WTC11 (cell line): Measurements from ENCODE around the gene IP6K3. TPM values are rescaled to one million over a fixed set of nuclear protein-coding genes. Genes with fewer than 3 reads are reported as not detected.

Source experiments
- ATAC-seq: fragments of 200-7000 bp; cut with Tn5 transposase; 2 replicates; pipeline ENCODE4 v1.10.0; 2021; ENCODE audit warnings: mild to moderate bottlenecking, moderate library complexity
- CTCF ChIA-PET: fragments of 300-600 bp; sonication (Branson Sonifier 250); formaldehyde crosslinking; loops from one replicate; lab custom pipeline; 2021; ENCODE audit warnings: antibody characterized with exemption; lab: Charles Lee
- POLR2A ChIA-PET: fragments of 350-600 bp; sonication (Branson Sonifier 250); formaldehyde crosslinking; loops from one replicate; lab custom pipeline; 2021; ENCODE audit warnings: antibody characterized with exemption; lab: Charles Lee
- DNase-seq: peaks from one replicate; pipeline ENCODE4 v3.0.0; 2021; ENCODE audit warnings: low spot score
- H3K27ac Mint-ChIP-seq: 2 replicates; pipeline ENCODE4 v1.8.0; 2021; ENCODE audit warnings: mixed read lengths
- H3K27me3 Mint-ChIP-seq: 2 replicates; pipeline ENCODE4 v1.8.0; 2021; ENCODE audit warnings: low read depth, mild to moderate bottlenecking, moderate library complexity, mixed read lengths
- H3K36me3 Mint-ChIP-seq: 2 replicates; pipeline ENCODE4 v1.8.0; 2021; ENCODE audit warnings: mixed read lengths
- H3K4me1 Mint-ChIP-seq: 2 replicates; pipeline ENCODE4 v1.8.0; 2022; ENCODE audit warnings: mixed read lengths
- H3K4me3 Mint-ChIP-seq: 2 replicates; pipeline ENCODE4 v1.8.0; 2021; ENCODE audit warnings: mild to moderate bottlenecking, moderate library complexity, mixed read lengths
- H3K9me3 Mint-ChIP-seq: 2 replicates; pipeline ENCODE4 v1.8.0; 2021; ENCODE audit warnings: mixed read lengths
- ESRRA ChIP-seq: sonication (generic); formaldehyde crosslinking; IDR thresholded peaks from 2 replicates; pipeline ENCODE4 v1.8.1; 2022; ENCODE audit warnings: mild to moderate bottlenecking, missing genetic modification reagents, borderline replicate concordance
- FOXK1 ChIP-seq: sonication (generic); formaldehyde crosslinking; IDR thresholded peaks from 2 replicates; pipeline ENCODE4 v1.8.0; 2022; ENCODE audit warnings: mild to moderate bottlenecking, moderate library complexity, missing genetic modification reagents
- FOXP1 ChIP-seq: sonication (generic); formaldehyde crosslinking; IDR thresholded peaks from 2 replicates; pipeline ENCODE4 v1.8.0; 2022; ENCODE audit warnings: missing genetic modification reagents, mild to moderate bottlenecking, moderate library complexity, borderline replicate concordance
- GRHL2 ChIP-seq: fragments of 250-450 bp; sonication (Bioruptor Pico); IDR thresholded peaks from 2 replicates; pipeline ENCODE4 v1.8.0; 2022; ENCODE audit warnings: mild to moderate bottlenecking, moderate library complexity; ENCODE audit not compliant: insufficient replicate concordance, severe bottlenecking
- KAT7 ChIP-seq: sonication (generic); formaldehyde crosslinking; IDR thresholded peaks from 2 replicates; pipeline ENCODE4 v1.8.1; 2023; ENCODE audit warnings: missing genetic modification reagents, mild to moderate bottlenecking, borderline replicate concordance
- MAX ChIP-seq: sonication (generic); formaldehyde crosslinking; IDR thresholded peaks from 2 replicates; pipeline ENCODE4 v1.8.0; 2022; ENCODE audit warnings: mild to moderate bottlenecking, missing genetic modification reagents
- MXD4 ChIP-seq: fragments of 250-450 bp; sonication (Bioruptor Pico); IDR thresholded peaks from 2 replicates; pipeline ENCODE4 v1.8.0; 2021; ENCODE audit warnings: mild to moderate bottlenecking, moderate library complexity, borderline replicate concordance
- MYBL2 ChIP-seq: sonication (generic); formaldehyde crosslinking; IDR thresholded peaks from 2 replicates; pipeline ENCODE4 v1.8.1; 2023; ENCODE audit warnings: mild to moderate bottlenecking, moderate library complexity, missing genetic modification reagents
- NFATC4 ChIP-seq: fragments of 250-450 bp; sonication (Bioruptor Pico); IDR thresholded peaks from 2 replicates; pipeline ENCODE4 v1.9.0; 2021; ENCODE audit warnings: mild to moderate bottlenecking
- NFE2L1 ChIP-seq: sonication (generic); formaldehyde crosslinking; IDR thresholded peaks from 2 replicates; pipeline ENCODE4 v1.8.1; 2023; ENCODE audit warnings: missing genetic modification reagents
- PRRX2 ChIP-seq: fragments of 250-450 bp; sonication (Bioruptor Pico); IDR thresholded peaks from 2 replicates; pipeline ENCODE4 v1.8.0; 2021; ENCODE audit warnings: mild to moderate bottlenecking
- TP53 ChIP-seq: sonication (generic); formaldehyde crosslinking; IDR thresholded peaks from 2 replicates; pipeline ENCODE4 v1.8.1; 2023; ENCODE audit warnings: mild to moderate bottlenecking, missing genetic modification reagents
- ZNF425 ChIP-seq: fragments of 250-450 bp; sonication (Bioruptor Pico); conservative IDR thresholded peaks from 2 replicates; pipeline ENCODE4 v1.9.0; 2021; ENCODE audit warnings: mild to moderate bottlenecking
- total RNA-seq: library from RNA; stranded (reverse); gene quantifications from 3 replicates; pipeline ENCODE4 v1.2.3, GENCODE V29; 2021
- TF ChIP-seq, protein P1 (sequence below): sonication (generic); formaldehyde crosslinking; IDR thresholded peaks from 2 replicates; pipeline ENCODE4 v1.8.1; 2023; ENCODE audit warnings: mild to moderate bottlenecking, missing genetic modification reagents, moderate library complexity
- TF ChIP-seq, protein P2 (sequence below): sonication (generic); formaldehyde crosslinking; IDR thresholded peaks from 2 replicates; pipeline ENCODE4 v1.8.1; 2023; ENCODE audit warnings: mild to moderate bottlenecking, missing genetic modification reagents
- TF ChIP-seq, protein P3 (sequence below): fragments of 250-450 bp; sonication (Bioruptor Pico); IDR thresholded peaks from 2 replicates; pipeline ENCODE4 v1.9.0; 2021; ENCODE audit warnings: moderate library complexity, mild to moderate bottlenecking, inconsistent platforms, borderline replicate concordance
- TF ChIP-seq, protein P4 (sequence below): sonication (generic); formaldehyde crosslinking; IDR thresholded peaks from 2 replicates; pipeline ENCODE4 v1.8.0; 2023; ENCODE audit warnings: missing genetic modification reagents

Gene IP6K3
- total RNA-seq, 1 experiment from 2014 or later: 1.1 TPM

DNA sequence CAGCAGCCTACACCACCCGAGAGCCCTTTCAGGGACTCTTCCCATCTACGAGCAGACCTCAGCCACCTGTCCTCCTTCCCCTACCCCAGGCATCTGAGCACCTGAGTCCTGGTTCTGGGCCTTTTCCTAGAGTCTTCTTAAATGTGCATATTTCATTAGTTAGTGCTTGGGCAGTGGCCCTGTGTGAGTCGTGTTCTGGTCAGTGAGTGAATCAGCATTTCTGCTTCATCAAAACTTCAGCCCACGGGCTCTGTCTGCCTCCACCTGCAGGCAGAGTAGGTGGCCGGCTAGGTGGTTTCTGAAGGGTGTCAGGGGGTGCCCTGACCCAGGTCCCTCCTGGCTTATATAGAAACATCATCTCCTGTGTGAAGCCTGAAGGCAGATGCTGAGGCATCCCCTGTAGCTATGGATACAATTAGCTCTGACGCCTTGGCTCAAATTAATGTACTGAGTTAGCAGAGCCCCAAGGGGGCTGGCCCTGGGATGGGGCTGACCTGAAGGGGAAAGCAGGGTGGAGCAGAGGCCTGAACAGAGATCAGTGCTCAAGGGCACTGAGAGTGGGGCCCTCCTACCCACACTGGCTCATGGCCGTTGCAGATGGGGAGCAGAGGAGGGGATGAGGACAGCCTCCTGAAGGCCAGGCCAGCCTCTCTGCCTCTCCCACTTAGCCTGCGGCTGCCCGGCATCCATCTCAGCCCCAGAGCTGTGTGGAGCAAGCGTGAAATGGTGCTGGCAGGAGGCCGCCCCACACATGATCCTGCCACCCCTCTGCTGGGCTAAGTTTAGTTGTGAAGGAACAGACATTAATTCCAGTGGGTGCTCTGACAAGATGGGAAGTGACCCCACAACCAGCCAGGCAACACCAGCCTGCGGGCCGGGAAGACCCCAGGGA lies 13.6 kb downstream of the IP6K3 start (continued):
- TF ChIP-seq ZNF425 (CRISPR knock-in tag) (no peak), MXD4 (no peak), PRRX2 (CRISPR knock-in tag) (no peak), NFE2L1 (CRISPR knock-in tag) (no peak), NFATC4 (CRISPR knock-in tag) (no peak), TP53 (CRISPR knock-in tag) (no peak)

GRCh38 chr6:33732385-33732784 lies 14.3 kb downstream of the IP6K3 start:
- ChIA-PET POLR2A (interaction anchor here (0.6 kb wide), 1 partner anchor 194 kb away, joined by 5 read pairs; no protein-coding TSS in a partner anchor), CTCF (interaction anchor here (1.2 kb wide), 1 partner anchor 32 kb away, joined by 3 read pairs; no protein-coding TSS in a partner anchor)
- no peak for DNase-seq
- Mint-ChIP-seq H3K27me3 (no peaks in the 10 kb centered on the region), H3K4me3 (no peak overlapping the region), H3K4me1 (no peaks in the 10 kb centered on the region; the same call in 1 of the 2 replicates), H3K27ac (no peak overlapping the region), H3K36me3 (no peaks in the 10 kb centered on the region), H3K9me3 (no peaks in the 10 kb centered on the region)
- TF ChIP-seq, protein P1, sequence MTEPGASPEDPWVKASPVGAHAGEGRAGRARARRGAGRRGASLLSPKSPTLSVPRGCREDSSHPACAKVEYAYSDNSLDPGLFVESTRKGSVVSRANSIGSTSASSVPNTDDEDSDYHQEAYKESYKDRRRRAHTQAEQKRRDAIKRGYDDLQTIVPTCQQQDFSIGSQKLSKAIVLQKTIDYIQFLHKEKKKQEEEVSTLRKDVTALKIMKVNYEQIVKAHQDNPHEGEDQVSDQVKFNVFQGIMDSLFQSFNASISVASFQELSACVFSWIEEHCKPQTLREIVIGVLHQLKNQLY (CRISPR knock-in tag): no peak
- TF ChIP-seq MAX (CRISPR knock-in tag) (no peak), GRHL2 (CRISPR knock-in tag) (no peak)
- TF ChIP-seq, protein P2, sequence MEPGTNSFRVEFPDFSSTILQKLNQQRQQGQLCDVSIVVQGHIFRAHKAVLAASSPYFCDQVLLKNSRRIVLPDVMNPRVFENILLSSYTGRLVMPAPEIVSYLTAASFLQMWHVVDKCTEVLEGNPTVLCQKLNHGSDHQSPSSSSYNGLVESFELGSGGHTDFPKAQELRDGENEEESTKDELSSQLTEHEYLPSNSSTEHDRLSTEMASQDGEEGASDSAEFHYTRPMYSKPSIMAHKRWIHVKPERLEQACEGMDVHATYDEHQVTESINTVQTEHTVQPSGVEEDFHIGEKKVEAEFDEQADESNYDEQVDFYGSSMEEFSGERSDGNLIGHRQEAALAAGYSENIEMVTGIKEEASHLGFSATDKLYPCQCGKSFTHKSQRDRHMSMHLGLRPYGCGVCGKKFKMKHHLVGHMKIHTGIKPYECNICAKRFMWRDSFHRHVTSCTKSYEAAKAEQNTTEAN (CRISPR knock-in tag): no peak
- TF ChIP-seq, protein P3, sequence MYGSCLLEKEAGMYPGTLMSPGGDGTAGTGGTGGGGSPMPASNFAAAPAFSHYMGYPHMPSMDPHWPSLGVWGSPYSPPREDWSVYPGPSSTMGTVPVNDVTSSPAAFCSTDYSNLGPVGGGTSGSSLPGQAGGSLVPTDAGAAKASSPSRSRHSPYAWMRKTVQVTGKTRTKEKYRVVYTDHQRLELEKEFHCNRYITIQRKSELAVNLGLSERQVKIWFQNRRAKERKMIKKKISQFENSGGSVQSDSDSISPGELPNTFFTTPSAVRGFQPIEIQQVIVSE (CRISPR knock-in tag): no peak
- ATAC-seq: no peak

GRCh38 chr6:33731751-33732282 lies 14.9 kb downstream of the IP6K3 start:
- H3K27me3 Mint-ChIP-seq: no peaks in the 10 kb centered on the region
- H3K36me3 Mint-ChIP-seq: no peaks in the 10 kb centered on the region
- TF ChIP-seq FOXP1 (CRISPR knock-in tag): no peak
- ATAC-seq (no peak), DNase-seq (no peak)
- H3K4me1 Mint-ChIP-seq: no peaks in the 10 kb centered on the region; the same call in 1 of the 2 replicates
- CTCF ChIA-PET: interaction anchor here (1.0 to 1.2 kb wide), 2 partner anchors 21 to 31 kb away, joined by 3 read pairs; partner anchors contain the start of gene UQCC2
- H3K9me3 Mint-ChIP-seq: no peaks in the 10 kb centered on the region
- POLR2A ChIA-PET: interaction anchor here (0.6 kb wide), 1 partner anchor 193 kb away, joined by 5 read pairs; no protein-coding TSS in a partner anchor
- no peak overlapping the region for H3K27ac Mint-ChIP-seq
- no peak overlapping the region for H3K4me3 Mint-ChIP-seq

DNA sequence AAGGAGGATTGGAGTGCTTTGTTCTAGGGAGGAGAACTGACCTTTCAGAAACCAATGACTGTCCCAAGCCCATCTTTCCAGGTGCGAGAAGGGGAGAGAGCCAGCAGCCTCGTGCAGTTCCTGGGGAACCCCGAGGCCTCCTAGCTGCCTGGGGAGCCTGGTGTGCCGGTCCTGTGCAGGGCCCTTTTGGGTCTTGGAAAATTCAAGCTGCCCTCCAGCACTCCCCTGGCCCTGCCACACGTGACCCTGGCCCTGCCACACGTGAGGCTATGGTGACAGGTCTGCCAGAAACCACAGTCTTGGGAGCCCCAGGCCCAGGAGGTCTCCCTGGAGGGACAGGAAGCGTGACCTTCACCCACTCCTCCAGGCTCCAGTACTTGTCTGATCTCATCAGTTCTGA lies 15.7 kb downstream of the IP6K3 start:
- Mint-ChIP-seq H3K9me3 (no peaks in the 10 kb centered on the region), H3K27me3 (no peaks in the 10 kb centered on the region), H3K4me3 (no peak overlapping the region), H3K4me1 (peaks cover 4% of the 10 kb centered on the region), H3K36me3 (no peaks in the 10 kb centered on the region), H3K27ac (no peak overlapping the region)
- POLR2A ChIA-PET: no interaction called here
- no peak for ATAC-seq
- TF ChIP-seq, protein P4, sequence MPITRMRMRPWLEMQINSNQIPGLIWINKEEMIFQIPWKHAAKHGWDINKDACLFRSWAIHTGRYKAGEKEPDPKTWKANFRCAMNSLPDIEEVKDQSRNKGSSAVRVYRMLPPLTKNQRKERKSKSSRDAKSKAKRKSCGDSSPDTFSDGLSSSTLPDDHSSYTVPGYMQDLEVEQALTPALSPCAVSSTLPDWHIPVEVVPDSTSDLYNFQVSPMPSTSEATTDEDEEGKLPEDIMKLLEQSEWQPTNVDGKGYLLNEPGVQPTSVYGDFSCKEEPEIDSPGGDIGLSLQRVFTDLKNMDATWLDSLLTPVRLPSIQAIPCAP (CRISPR knock-in tag): no peak
- no peak for TF ChIP-seq ESRRA (CRISPR knock-in tag)
- no peak for TF ChIP-seq MYBL2 (CRISPR knock-in tag)
- TF ChIP-seq FOXK1: no peak
- TF ChIP-seq KAT7 (CRISPR knock-in tag): no peak
- no peak for DNase-seq
- CTCF ChIA-PET: interaction anchor here (1.0 to 1.2 kb wide), 2 partner anchors 20 to 30 kb away, joined by 3 read pairs; partner anchors contain the start of gene UQCC2
